Glomerular endothelial cell (primary cell): Measurements from ENCODE around the gene RPS10. TPM values are rescaled to one million over a fixed set of nuclear protein-coding genes. Genes with fewer than 3 reads are reported as not detected.
"Not testable (repeated sequence)": the region's sequence is repeated elsewhere in the genome, so short reads cannot be mapped to it uniquely, and the experiment has no call there.

ENCODE experiments used
- DNase-seq: peaks from one replicate; pipeline ENCODE4 v3.0.0-alpha.2; 2011; ENCODE audit warnings: low read depth, low spot score; ENCODE audit errors: extremely low read depth
- total RNA-seq: library from RNA; depleted of rRNA; stranded (reverse); fragments of >200 nt; gene quantifications from 2 replicates; pipeline ENCODE4 v1.2.3, GENCODE V29; 2015

RPS10 gene
- total RNA-seq, 1 donor from 2014 or later, result 1,516 TPM

- no peak for DNase-seq
These were observed 31.9 kb downstream of the RPS10 start for GRCh38 chr6:34393966-34394305.

DNA sequence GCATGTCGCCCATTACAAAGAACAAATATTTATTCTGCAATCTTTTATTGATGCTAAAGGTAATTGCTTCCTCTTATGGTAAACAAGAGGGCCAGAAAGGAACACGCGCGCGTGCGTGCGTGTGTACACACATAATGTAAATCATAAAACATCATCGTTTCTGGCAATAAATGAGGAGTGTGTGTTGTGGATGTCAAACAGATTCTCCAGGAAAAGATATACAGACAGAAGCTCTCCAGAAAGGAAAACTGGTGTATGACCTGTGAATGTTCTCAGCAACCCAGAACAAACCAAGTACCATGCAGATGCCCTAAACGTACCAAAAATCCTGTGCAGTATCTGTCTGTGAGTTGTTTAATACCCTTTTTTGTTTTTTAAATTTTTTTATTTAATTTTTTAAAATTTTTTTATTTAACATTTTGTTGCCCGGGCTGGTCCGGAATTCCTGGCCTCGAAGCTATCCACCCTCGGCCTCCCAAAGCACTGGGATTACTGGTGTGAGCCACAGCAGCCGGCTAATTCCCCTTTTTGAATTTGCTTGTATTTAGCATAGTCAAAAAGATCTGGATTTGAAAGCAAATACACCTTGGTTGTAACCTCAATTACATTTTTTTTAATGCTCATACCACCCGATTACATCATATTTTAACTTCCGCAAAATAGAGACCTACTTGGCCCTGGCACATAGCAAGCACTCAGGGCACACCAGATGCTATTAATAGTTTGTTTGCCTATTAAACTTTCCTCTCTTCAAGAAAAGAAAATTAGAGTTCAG lies 32.5 kb downstream of the RPS10 start:
- DNase-seq, result no peak

DNA sequence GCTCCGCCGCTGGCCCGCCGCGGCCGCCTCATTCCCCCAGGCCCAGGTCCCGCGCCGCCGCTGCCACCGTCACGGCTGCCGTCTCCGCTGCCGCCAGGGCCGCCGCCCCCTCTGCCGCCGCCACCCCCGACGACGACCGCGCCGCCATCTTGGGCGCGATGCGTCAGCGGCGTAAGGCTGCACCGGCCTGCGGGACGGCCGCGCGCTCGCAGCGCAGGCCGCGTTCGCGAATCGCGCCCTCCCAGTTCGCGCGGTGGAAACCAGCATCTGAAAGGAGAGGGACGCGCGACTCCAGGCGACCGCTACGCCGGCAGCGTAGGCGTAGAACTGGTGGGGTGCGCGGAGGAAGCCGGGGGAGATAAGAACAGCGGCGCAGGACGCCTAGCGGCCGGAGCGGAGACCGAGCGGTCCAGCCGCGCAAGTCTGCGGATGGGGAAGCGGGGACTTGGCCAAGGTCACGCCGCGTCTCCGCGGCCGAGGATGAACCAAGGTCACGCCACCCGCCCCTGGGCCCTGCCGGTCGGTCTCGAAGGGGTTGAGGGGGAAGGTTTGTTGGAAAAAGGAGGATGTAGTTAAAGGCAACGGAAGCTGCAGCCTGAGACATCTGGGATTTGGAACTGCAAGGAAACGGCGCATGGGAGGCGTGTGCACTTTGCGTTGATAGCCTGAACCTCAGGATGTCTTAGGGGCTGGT lies 33.2 kb downstream of the RPS10 start, which contains the start of gene NUDT3:
Gene NUDT3, minus strand, starts transcription at position 173 of the 694 bp plus-strand sequence. CDS start 307 bp downstream, outside the sequence.
- DNase-seq, result no peak

GRCh38 chr6:34391786-34392496 lies 33.9 kb downstream of the RPS10 start:
- no peak for DNase-seq

DNA sequence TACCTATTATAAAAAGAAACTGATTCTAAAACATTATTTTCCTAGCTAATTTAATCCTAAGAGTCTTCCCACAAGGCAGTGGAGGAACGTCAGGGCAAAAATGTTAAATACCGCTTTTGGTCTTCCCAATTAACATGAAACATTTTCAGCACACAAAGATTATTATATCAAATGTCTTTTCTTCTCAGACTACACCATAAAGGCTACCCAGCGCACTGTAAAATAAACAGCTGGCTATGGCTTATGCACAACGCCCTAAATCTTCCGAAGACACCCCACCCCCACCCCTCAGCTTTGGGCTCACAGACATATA lies 34.4 kb downstream of the RPS10 start:
- DNase-seq, result no peak

DNA sequence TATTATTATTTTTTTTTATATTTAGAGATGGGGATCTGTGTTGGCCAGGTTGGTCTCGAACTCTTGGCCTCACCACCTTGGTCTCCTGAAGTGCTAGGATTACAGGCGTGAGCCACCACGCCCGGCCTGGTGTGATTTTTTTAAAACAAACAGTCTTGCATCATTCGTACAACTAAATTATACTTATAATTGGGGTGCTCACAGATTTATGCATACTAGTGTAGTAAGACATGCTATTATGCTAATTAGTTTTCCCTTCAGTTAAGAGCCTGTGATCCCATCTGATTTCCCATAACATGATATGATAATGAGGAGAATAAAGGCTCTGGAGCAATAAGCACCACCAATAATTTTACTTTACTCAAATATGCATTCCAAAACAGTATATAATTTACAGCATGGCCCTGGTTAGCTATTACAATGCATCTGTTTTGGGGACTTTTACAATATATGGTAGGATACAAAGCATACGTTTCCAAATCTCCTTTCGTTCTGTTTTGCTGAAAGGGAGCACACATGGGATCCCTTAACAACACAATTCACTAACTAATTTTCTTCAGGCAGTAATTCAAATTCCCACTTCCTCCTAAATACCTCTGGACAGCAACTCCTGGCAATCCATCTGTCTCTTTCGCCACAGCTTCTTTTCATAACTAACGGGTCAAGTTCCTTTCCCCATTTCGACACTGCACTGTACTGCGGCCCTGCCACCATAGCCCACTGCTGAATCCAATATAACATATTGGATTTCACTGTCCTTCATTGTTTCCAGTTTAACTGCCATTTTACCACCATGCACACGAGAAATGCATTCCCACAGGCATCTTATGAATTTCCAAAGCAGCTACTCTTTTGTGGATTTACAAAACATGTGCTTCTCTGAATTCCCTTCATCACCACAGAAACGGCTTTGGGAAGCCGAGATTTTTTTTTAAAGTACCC lies 35.1 kb downstream of the RPS10 start:
- DNase-seq, result no peak

GRCh38 chr6:34389034-34389433 lies 36.8 kb downstream of the RPS10 start:
- DNase-seq, result no peak

DNA sequence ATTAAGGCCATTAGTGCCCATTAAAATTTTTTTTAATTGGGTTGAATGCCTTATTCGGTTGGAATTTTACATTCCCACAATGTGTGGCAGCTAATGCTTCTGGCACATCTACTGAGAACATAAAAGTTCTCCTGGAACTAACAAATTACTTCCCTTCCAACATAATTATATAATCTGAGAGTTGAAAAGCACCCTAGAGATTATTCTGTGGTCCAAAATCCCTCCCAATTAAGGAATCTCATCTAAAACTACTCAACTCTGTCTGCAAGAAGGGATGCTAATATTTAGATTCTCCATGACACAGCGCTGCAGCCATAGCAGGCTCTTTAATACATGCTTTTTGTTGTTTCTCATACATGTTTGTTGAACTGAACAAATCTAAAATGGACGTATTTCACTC lies 37.4 kb downstream of the RPS10 start:
- no peak for DNase-seq

GRCh38 chr6:34386316-34387137 lies 39.3 kb downstream of the RPS10 start:
- DNase-seq, result no peak

DNA sequence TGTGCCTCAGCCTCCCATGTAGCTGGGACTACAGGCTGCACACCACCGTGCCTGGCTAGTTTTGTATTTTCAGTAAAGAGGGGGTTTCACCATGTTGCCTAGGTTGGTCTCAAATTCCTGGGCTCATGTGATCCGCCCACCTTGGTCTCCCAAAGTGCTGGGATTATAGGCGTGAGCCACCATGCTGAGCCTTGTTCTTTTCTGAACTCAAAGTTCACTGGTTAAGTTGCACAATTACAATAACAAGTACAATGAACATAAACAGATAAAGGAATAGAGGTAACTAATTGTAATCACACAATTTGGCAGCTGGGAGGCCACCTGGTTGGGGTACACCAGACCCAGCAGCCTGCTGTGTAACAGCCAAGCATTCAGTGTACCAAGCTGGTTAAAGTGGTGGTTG lies 40.1 kb downstream of the RPS10 start:
- DNase-seq, result no peak

DNA sequence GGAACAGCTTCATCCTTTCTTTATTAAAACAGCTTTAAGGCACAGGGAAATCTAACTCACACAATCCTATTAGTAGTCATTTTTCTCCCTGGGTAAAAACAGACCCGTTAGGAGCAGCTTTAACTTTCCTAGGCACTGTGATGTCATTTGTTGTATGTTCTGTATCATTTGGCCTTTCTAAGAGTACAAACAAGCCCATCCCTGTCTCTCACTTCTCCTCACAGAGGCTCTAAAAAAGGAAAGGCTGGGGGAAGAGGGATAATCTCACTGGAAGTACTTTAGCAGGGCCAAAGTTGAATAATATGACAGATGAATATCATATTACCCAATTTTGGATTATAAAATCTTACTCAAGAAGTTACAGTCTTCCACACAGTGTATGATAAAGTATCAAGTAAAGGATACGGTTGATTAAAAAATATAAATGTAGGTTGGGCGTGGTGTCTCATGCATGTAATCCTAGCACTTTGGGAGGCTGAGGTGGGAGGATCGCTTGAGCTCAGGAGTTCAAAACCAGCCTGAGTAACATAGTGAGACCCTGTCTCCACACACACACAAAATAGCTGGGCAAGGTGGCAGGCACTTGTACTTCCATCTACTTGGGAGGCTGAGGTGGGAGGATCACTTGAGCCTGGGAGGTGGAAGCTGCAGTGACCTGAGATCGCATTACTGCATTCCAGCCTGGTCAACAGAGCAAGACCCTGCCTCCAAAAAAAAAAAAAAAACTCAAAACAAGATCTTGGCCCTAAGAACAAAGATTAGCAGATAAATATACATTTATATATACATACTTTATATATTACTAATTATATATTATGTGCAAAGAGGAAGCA lies 41.3 kb downstream of the RPS10 start:
- no peak for DNase-seq

DNA sequence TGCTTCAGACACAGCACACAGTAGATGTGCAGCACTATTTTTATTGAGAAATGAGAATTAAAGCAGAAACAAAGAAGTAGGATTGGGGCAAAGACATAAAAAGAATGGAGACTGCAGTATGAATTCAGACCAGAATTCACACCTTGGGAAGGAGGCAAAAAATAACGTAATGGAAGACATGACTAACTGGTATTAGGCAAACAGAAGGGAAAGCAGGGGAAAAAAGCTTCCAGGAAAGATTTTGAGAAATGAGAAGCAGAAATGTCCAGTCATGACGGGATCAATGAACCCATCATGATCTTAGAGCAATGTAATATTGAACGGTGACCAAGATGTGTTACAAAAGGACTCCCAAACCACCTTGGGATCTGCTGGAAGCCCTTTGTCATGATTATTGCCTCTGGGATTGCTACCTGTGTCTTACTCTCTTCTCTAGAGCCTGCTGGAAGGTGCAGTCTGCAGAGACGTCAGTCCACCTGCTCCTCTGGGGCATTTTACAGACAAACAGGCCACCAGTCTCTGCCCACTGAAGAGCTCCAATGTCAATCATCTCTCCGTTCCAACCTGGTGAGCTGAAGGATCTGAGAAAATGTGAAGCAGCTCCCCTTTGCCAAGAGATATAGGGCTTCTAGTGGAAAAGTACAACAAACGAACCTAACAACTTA lies 42.1 kb downstream of the RPS10 start:
- DNase-seq, result no peak

DNA sequence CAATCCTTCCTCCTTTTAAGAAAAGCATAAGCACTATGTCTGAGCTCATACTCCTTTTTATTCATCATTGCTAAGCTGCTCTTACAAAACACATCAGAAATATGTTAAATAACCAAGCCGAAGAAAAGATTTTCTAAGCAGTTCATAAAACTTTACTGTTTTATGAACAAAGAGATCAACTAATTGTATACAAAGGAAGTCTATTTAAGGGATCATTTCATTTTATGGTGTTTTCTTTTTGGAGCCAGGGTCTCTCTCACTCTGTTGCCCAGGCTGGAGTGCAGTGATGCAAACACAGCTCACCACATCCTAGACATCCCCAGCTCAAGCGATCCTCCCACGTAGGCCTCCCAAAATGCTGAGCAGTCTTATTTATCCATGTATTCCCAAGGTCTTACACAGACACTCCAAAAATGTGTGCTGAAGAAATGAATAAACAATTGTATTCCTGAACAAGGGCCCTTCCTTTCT lies 42.7 kb downstream of the RPS10 start:
- no peak for DNase-seq

- DNase-seq, result no peak
These were observed 44.8 kb downstream of the RPS10 start for GRCh38 chr6:34381081-34381480.

GRCh38 chr6:34378470-34378869 lies 47.4 kb downstream of the RPS10 start:
- DNase-seq, result no peak

DNA sequence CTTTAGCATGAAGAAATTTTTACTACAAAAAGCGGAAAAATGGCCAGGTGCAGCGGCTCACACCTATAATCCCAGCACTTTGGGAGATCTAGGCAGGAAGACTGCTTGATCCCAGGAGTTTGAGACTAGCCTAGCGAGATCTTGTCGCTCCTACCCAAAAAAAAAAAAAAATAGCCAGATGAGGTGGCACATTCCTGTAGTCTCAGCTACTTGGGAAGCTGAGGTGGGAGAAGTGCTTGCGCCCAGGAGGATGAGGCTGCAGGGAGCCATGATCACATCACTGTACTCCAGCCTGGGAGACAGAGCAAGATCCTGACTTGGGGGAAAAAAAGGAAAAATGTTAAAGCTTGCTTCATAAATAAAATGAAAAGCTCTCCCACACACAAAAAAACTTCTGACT lies 47.9 kb downstream of the RPS10 start:
- DNase-seq, result no peak

GRCh38 chr6:34377571-34377970 lies 48.3 kb downstream of the RPS10 start:
- not testable (repeated sequence) for DNase-seq

DNA sequence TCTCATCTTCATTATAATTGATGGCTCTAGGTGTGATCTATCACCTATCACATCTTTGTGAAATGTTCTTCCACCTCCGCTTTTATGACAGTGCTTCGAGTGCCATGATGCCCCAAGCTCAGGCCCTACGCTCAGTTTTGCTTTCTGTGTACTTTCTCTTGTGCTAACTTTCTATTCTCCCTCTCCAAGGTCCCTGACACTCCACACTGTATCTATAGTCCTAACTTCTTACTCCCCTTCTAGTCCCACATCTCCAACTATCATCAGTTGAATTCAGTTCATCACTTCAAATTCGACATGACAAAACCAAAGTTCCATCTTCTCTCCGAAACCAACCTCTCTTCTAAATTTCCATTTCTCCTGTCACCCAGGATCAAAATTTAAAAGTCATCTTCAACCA lies 50.0 kb downstream of the RPS10 start:
- DNase-seq, result no peak
